Measurements from ENCODE around the gene ZFP69B. TPM values are rescaled to one million over a fixed set of nuclear protein-coding genes. Genes with fewer than 3 reads are reported as not detected.

ZFP69B gene
- total RNA-seq, 6 experiments from 2014 or later = 3.2 to 4.3 (median 3.7) TPM

Other genes with a start within 250 kb of the ZFP69B start
- gene TMCO2, start 202.5 kb upstream of the ZFP69B start, total RNA-seq (2021; fragmentation: NEBNext Ultra II Directional; extraction: Animal tissue kit (Norgen Biotek cat#: 25700)) = not detected
- 10 to 100 TPM; 66.4 to 79.3 (median 78.3) TPM for gene ZMPSTE24, start 192.2 kb upstream of the ZFP69B start, total RNA-seq (2021; fragmentation: NEBNext Ultra II Directional; extraction: Animal tissue kit (Norgen Biotek cat#: 25700))
- under 1 TPM; 0.07 to 0.48 (median 0.32) TPM for gene COL9A2, start 133.2 kb upstream of the ZFP69B start, total RNA-seq (2021; fragmentation: NEBNext Ultra II Directional; extraction: Animal tissue kit (Norgen Biotek cat#: 25700))
- gene SMAP2, start 76.7 kb upstream of the ZFP69B start, total RNA-seq (2021; fragmentation: NEBNext Ultra II Directional; extraction: Animal tissue kit (Norgen Biotek cat#: 25700)) = 10 to 100 TPM; 27.7 to 37.5 (median 32.7) TPM
- gene ZFP69, start 26.8 kb downstream of the ZFP69B start, total RNA-seq (2021; fragmentation: NEBNext Ultra II Directional; extraction: Animal tissue kit (Norgen Biotek cat#: 25700)) = 1 to 10 TPM in 4 of 6 experiments, under 1 TPM in 2; 0.17 to 2.2 (median 2.0) TPM
- 1 to 10 TPM; 7.4 to 8.6 (median 8.1) TPM for gene EXO5, start 58.3 kb downstream of the ZFP69B start, total RNA-seq (2021; fragmentation: NEBNext Ultra II Directional; extraction: Animal tissue kit (Norgen Biotek cat#: 25700))
- 1 to 10 TPM; 1.6 to 3.2 (median 2.6) TPM for gene ZNF684, start 81.2 kb downstream of the ZFP69B start, total RNA-seq (2021; fragmentation: NEBNext Ultra II Directional; extraction: Animal tissue kit (Norgen Biotek cat#: 25700))
- under 1 TPM in 3 of 6 experiments, not detected in 3; 0.05 to 0.14 (median 0.09) TPM for gene RIMS3, start 215.2 kb downstream of the ZFP69B start, total RNA-seq (2021; fragmentation: NEBNext Ultra II Directional; extraction: Animal tissue kit (Norgen Biotek cat#: 25700))
- 10 to 100 TPM; 31.0 to 48.1 (median 43.8) TPM for gene NFYC, start 241.2 kb downstream of the ZFP69B start, total RNA-seq (2021; fragmentation: NEBNext Ultra II Directional; extraction: Animal tissue kit (Norgen Biotek cat#: 25700))